HCT116 (cell line): ENCODE data around the gene BTBD18.

Source experiments
- EZH2 ChIP-seq: fragments of 200-600 bp; sonication (generic); IDR thresholded peaks from 2 replicates; pipeline ENCODE4 v1.6.1; 2017; ENCODE audit warnings: antibody characterized with exemption, mixed run types
- POLR2AphosphoS5 ChIP-seq: IDR thresholded peaks from 2 replicates; pipeline ENCODE4 v1.6.1; 2011; ENCODE audit warnings: mild to moderate bottlenecking, low read depth, low read length, moderate library complexity
- TF ChIP-seq, protein P1 (sequence below), 3 experiments: fragments of 200-600 bp in 1 of 3; sonication (generic) in 1 of 3; IDR thresholded peaks in 2 of 3; conservative IDR thresholded peaks in 1 of 3; 2 replicates each; pipeline ENCODE4 v1.5.1; 2012 to 2017; ENCODE audit warnings: low read depth in 2 of 3, low read length in 2 of 3, antibody characterized with exemption in 1 of 3, borderline replicate concordance in 1 of 3, control low read depth in 1 of 3, mild to moderate bottlenecking in 1 of 3, mixed read lengths in 1 of 3, mixed run types in 1 of 3, moderate library complexity in 1 of 3; ENCODE audit not compliant: insufficient read depth in 1 of 3

- TF ChIP-seq POLR2AphosphoS5 (peak; percentile 65), EZH2 (no peak)
- TF ChIP-seq, protein P1, sequence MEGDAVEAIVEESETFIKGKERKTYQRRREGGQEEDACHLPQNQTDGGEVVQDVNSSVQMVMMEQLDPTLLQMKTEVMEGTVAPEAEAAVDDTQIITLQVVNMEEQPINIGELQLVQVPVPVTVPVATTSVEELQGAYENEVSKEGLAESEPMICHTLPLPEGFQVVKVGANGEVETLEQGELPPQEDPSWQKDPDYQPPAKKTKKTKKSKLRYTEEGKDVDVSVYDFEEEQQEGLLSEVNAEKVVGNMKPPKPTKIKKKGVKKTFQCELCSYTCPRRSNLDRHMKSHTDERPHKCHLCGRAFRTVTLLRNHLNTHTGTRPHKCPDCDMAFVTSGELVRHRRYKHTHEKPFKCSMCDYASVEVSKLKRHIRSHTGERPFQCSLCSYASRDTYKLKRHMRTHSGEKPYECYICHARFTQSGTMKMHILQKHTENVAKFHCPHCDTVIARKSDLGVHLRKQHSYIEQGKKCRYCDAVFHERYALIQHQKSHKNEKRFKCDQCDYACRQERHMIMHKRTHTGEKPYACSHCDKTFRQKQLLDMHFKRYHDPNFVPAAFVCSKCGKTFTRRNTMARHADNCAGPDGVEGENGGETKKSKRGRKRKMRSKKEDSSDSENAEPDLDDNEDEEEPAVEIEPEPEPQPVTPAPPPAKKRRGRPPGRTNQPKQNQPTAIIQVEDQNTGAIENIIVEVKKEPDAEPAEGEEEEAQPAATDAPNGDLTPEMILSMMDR (IDR thresholded peaks at IDR 0.05 in 2 of 3, conservative IDR thresholded peaks at IDR 0.05 in 1 of 3; ENCODE audit: borderline replicate concordance in 1 of 3, insufficient read depth in 1 of 3, low read depth in 2 of 3, low read length in 2 of 3): no peak
Measured at GRCh38 chr11:57712256-57713150, 39.1 kb downstream of the BTBD18 start, which contains the start of gene TMX2.
